Prostate gland (tissue), 2 donors: ENCODE data around the gene RAB3GAP1.

Source experiments
- POLR2A ChIP-seq: fragments of 450-650 bp; IDR thresholded peaks from one replicate; pipeline ENCODE4 v1.6.1; 2016; ENCODE audit warnings: antibody characterized with exemption, mild to moderate bottlenecking
- POLR2AphosphoS5 ChIP-seq: sonication (generic); formaldehyde crosslinking; IDR thresholded peaks from one replicate; pipeline ENCODE4 v1.6.1; 2017; ENCODE audit warnings: antibody characterized with exemption
- TF ChIP-seq, protein P1 (sequence below), 4 experiments: fragments of 200-600 bp in 2 of 4; fragments of 450-650 bp in 2 of 4; sonication (generic) in 2 of 4; IDR thresholded peaks; 1 replicate in 3 of 4; 2 replicates in 1 of 4; pipeline ENCODE4 v1.5.1; 2016 to 2019; ENCODE audit warnings: antibody characterized with exemption in 4 of 4, mild to moderate bottlenecking in 2 of 4, moderate library complexity in 2 of 4

DNA sequence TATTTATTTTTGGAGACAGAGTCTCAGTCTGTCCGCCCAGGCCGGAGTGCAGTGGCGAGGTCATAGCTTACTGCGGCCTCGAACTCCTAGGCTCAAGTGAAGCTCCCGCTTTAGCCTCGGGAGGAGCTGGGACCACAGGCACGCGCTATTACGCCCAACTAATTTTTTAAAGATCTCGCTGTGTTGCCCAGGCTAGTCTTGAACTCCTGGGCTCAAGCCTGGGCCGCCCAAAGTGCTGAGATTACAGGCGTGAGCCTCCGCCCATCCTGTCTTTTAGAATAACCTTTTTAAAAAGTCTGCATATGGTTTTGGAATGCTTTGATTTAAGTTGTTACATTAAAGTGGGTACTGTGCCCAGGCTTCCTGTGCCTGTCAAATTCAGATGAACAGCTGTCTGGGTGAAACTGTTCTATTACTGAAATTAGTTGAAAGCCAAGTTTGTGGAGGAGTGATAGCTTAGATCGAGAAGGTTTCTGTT is 944 bp downstream of the RAB3GAP1 start:
- TF ChIP-seq, protein P1, sequence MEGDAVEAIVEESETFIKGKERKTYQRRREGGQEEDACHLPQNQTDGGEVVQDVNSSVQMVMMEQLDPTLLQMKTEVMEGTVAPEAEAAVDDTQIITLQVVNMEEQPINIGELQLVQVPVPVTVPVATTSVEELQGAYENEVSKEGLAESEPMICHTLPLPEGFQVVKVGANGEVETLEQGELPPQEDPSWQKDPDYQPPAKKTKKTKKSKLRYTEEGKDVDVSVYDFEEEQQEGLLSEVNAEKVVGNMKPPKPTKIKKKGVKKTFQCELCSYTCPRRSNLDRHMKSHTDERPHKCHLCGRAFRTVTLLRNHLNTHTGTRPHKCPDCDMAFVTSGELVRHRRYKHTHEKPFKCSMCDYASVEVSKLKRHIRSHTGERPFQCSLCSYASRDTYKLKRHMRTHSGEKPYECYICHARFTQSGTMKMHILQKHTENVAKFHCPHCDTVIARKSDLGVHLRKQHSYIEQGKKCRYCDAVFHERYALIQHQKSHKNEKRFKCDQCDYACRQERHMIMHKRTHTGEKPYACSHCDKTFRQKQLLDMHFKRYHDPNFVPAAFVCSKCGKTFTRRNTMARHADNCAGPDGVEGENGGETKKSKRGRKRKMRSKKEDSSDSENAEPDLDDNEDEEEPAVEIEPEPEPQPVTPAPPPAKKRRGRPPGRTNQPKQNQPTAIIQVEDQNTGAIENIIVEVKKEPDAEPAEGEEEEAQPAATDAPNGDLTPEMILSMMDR (IDR thresholded peaks at IDR 0.05) = no peak
- no peak for TF ChIP-seq POLR2A
- TF ChIP-seq POLR2AphosphoS5 = no peak
